PC-9 (cell line): ENCODE measurements around the gene TMEM92. TPM values are rescaled to one million over a fixed set of nuclear protein-coding genes. Genes with fewer than 3 reads are reported as not detected.

Experiments
- BruUV-seq: library from RNA; stranded (reverse); fragments of 400-500 nt; replicated peaks from 2 replicates; lab custom pipeline; 2021; lab: Mats Ljungman, UMichigan
- CTCF ChIA-PET: fragments of 300-600 bp; sonication (Branson Sonifier 250); formaldehyde crosslinking; loops from one replicate; lab custom pipeline; 2022; ENCODE audit warnings: antibody characterized with exemption; lab: Charles Lee
- POLR2A ChIA-PET: fragments of 300-600 bp; sonication (Branson Sonifier 250); formaldehyde crosslinking; loops from one replicate; lab custom pipeline; 2022; ENCODE audit warnings: antibody characterized with exemption; ENCODE audit not compliant: unreplicated experiment; lab: Charles Lee
- DNase-seq, 2 experiments: peaks; one replicate each; pipeline versions ENCODE4 v3.0.0 to v3.0.0-alpha.2; 2015 to 2022; ENCODE audit warnings: mixed read lengths in 1 of 2
- H2AFZ ChIP-seq: fragments of 200-600 bp; sonication (generic); 2 replicates; pipeline ENCODE4 v1.8.1; 2017; ENCODE audit warnings: antibody characterized with exemption
- H3F3A ChIP-seq: fragments of 200-600 bp; sonication (generic); 2 replicates; pipeline ENCODE4 v1.8.1; 2017; ENCODE audit warnings: antibody characterized with exemption, mild to moderate bottlenecking, low read depth; ENCODE audit not compliant: insufficient read depth
- H3K27ac ChIP-seq: fragments of 200-600 bp; sonication (generic); 2 replicates; pipeline ENCODE4 v1.6.1; 2016; ENCODE audit warnings: mixed run types
- H3K27me3 ChIP-seq: fragments of 200-600 bp; sonication (generic); 2 replicates; pipeline ENCODE4 v1.6.1; 2016; ENCODE audit warnings: low read depth, mixed run types; ENCODE audit not compliant: insufficient read depth
- H3K36me3 ChIP-seq: fragments of 200-600 bp; sonication (generic); 2 replicates; pipeline ENCODE4 v1.6.1; 2016; ENCODE audit warnings: low read depth, mixed run types
- H3K4me1 ChIP-seq: fragments of 200-600 bp; sonication (generic); replicated peaks from 2 replicates; pipeline ENCODE4 v1.6.1; 2016; ENCODE audit warnings: mixed run types; ENCODE audit not compliant: insufficient read depth
- H3K4me2 ChIP-seq: fragments of 200-600 bp; sonication (generic); 2 replicates; pipeline ENCODE4 v1.6.1; 2017; ENCODE audit warnings: mixed run types
- H3K4me3 ChIP-seq: fragments of 200-600 bp; sonication (generic); 2 replicates; pipeline ENCODE4 v1.6.1; 2016; ENCODE audit warnings: mixed run types
- H3K79me2 ChIP-seq: fragments of 200-600 bp; sonication (generic); 2 replicates; pipeline ENCODE4 v1.6.1; 2017; ENCODE audit warnings: low read depth, mixed run types
- H3K9me2 ChIP-seq: fragments of 200-600 bp; sonication (generic); 2 replicates; pipeline ENCODE4 v1.8.1; 2017; ENCODE audit warnings: mild to moderate bottlenecking; ENCODE audit not compliant: insufficient read depth
- H3K9me3 ChIP-seq: fragments of 200-600 bp; sonication (generic); 2 replicates; pipeline ENCODE4 v1.8.1; 2016; ENCODE audit warnings: low read depth; ENCODE audit not compliant: insufficient read depth
- H4K20me1 ChIP-seq: fragments of 200-600 bp; sonication (generic); 2 replicates; pipeline ENCODE4 v1.8.1; 2017; ENCODE audit not compliant: insufficient read depth
- CTCF ChIP-seq: fragments of 200-600 bp; sonication (generic); conservative IDR thresholded peaks from 2 replicates; pipeline ENCODE4 v1.6.1; 2017; ENCODE audit warnings: mixed run types, antibody characterized with exemption, mild to moderate bottlenecking, moderate library complexity
- EZH2 ChIP-seq: fragments of 200-600 bp; sonication (generic); IDR thresholded peaks from 2 replicates; pipeline ENCODE4 v1.8.0; 2017; ENCODE audit warnings: antibody characterized with exemption, low read depth
- intact Hi-C: fragments of 100-400 bp; cut with micrococcal nuclease; formaldehyde crosslinking; loops from one replicate; pipeline ENCODE4 v1.10.0; 2022; ENCODE audit not compliant: unreplicated experiment
- total RNA-seq: library from RNA; stranded (reverse); gene quantifications from 2 replicates; pipeline ENCODE4 v1.2.3, GENCODE V29; 2021

Gene TMEM92
- total RNA-seq, 1 experiment from 2014 or later = 16.6 TPM

- no peaks in the 10 kb centered on the region for H3K36me3 ChIP-seq
- TF ChIP-seq CTCF = no peak
- no peak for TF ChIP-seq EZH2
- no peak overlapping the region for H2AFZ ChIP-seq
- no peak overlapping the region for H3K4me3 ChIP-seq
- no peaks in the 10 kb centered on the region for H3F3A ChIP-seq
- peaks cover 7% of the 10 kb centered on the region for H3K27me3 ChIP-seq
- ChIA-PET POLR2A (no interaction called here), CTCF (no interaction called here)
- H3K27ac ChIP-seq = no peak overlapping the region
- no peaks in the 10 kb centered on the region for H4K20me1 ChIP-seq
- H3K4me2 ChIP-seq = no peak overlapping the region
- H3K9me2 ChIP-seq = no peaks in the 10 kb centered on the region
- DNase-seq = peak in 1 of 2 experiments; percentile 21
- H3K79me2 ChIP-seq = no peaks in the 10 kb centered on the region
- intact Hi-C loops = no loop called here
- H3K4me1 ChIP-seq = peaks cover 10% of the 10 kb centered on the region; the same call in 1 of the 2 replicates
- H3K9me3 ChIP-seq = no peaks in the 10 kb centered on the region
- BruUV-seq = no TSS peak
These were observed 10.7 kb upstream of the TMEM92 start for GRCh38 chr17:50263331-50264262.

- Histone ChIP-seq H2AFZ (no peak overlapping the region), H3K9me3 (no peaks in the 10 kb centered on the region), H3K4me3 (no peak overlapping the region), H3K79me2 (no peaks in the 10 kb centered on the region), H4K20me1 (no peaks in the 10 kb centered on the region), H3K4me1 (peaks cover 10% of the 10 kb centered on the region; the same call in 1 of the 2 replicates), H3K36me3 (no peaks in the 10 kb centered on the region), H3K9me2 (no peaks in the 10 kb centered on the region), H3K27ac (no peak overlapping the region), H3K4me2 (no peak overlapping the region), H3K27me3 (peaks cover 7% of the 10 kb centered on the region), H3F3A (no peaks in the 10 kb centered on the region)
- intact Hi-C loops = no loop called here
- no TSS peak for BruUV-seq
- DNase-seq = peak in 1 of 2 experiments; percentile 30
- no peak for TF ChIP-seq EZH2
- TF ChIP-seq CTCF = no peak
- CTCF ChIA-PET = no interaction called here
- POLR2A ChIA-PET = no interaction called here
These were observed 9.8 kb upstream of the TMEM92 start for GRCh38 chr17:50264263-50265113.

GRCh38 chr17:50265212-50265611, 9.1 kb upstream of the TMEM92 start:
- POLR2A ChIA-PET = no interaction called here
- CTCF ChIA-PET = interaction anchor here (0.5 kb wide), 1 partner anchor 32 kb away, joined by 5 read pairs; no protein-coding TSS in a partner anchor
- H3K27ac ChIP-seq = no peak overlapping the region
- no peak overlapping the region for H2AFZ ChIP-seq
- H3K4me1 ChIP-seq = peaks cover 10% of the 10 kb centered on the region; the same call in 1 of the 2 replicates
- no TSS peak for BruUV-seq
- H3F3A ChIP-seq = no peaks in the 10 kb centered on the region
- intact Hi-C loops = no loop called here
- no peak overlapping the region for H3K4me2 ChIP-seq
- H3K4me3 ChIP-seq = no peak overlapping the region
- TF ChIP-seq CTCF (no peak), EZH2 (no peak)
- H3K9me2 ChIP-seq = no peaks in the 10 kb centered on the region
- no peaks in the 10 kb centered on the region for H3K79me2 ChIP-seq
- peaks cover 7% of the 10 kb centered on the region for H3K27me3 ChIP-seq
- no peak for DNase-seq
- no peaks in the 10 kb centered on the region for H4K20me1 ChIP-seq
- no peaks in the 10 kb centered on the region for H3K36me3 ChIP-seq
- H3K9me3 ChIP-seq = no peaks in the 10 kb centered on the region
